ENCODE measurements around the gene SLC12A3.

The SLC12A3 gene

GRCh38 chr16:56841233-56841632, 23.8 kb upstream of the SLC12A3 start:
- Histone ChIP-seq H3K27me3 (ENCODE audit: insufficient read depth, low read length, poor library complexity, severe bottlenecking) (no peaks in the 10 kb centered on the region), H3K79me2 (ENCODE audit: insufficient read depth, low read length) (no peaks in the 10 kb centered on the region), H3K36me3 (ENCODE audit: insufficient read depth, low read length) (peaks cover 78% of the 10 kb centered on the region), H3K4me2 (ENCODE audit: low read depth, low read length, poor library complexity, severe bottlenecking) (no peak overlapping the region), H3K4me1 (ENCODE audit: insufficient read depth, low read length, poor library complexity, severe bottlenecking) (no peaks in the 10 kb centered on the region), H3K9ac (ENCODE audit: low read depth, low read length, poor library complexity, severe bottlenecking) (no peak overlapping the region), H3K9me3 (ENCODE audit: insufficient read depth, low read depth, low read length) (no peaks in the 10 kb centered on the region), H3K9me2 (replicated peaks; ENCODE audit: low read depth, low read length) (no peaks in the 10 kb centered on the region), H3K4me3 (ENCODE audit: low read length, poor library complexity, severe bottlenecking) (no peak overlapping the region), H2AFZ (ENCODE audit: low read length) (no peak overlapping the region), H3F3A (ENCODE audit: low read depth) (no peaks in the 10 kb centered on the region), H4K20me1 (ENCODE audit: insufficient read depth, low read length, poor library complexity, severe bottlenecking) (no peaks in the 10 kb centered on the region)
- TF ChIP-seq EZH2phosphoT487 (IDR thresholded peaks at IDR 0.05; ENCODE audit: borderline replicate concordance) (no peak), CTCF (conservative IDR thresholded peaks at IDR 0.05; ENCODE audit: low read length) (no peak)

GRCh38 chr16:56841659-56842058, 23.3 kb upstream of the SLC12A3 start:
- TF ChIP-seq CTCF (conservative IDR thresholded peaks at IDR 0.05; ENCODE audit: low read length) (no peak), EZH2phosphoT487 (IDR thresholded peaks at IDR 0.05; ENCODE audit: borderline replicate concordance) (no peak)
- Histone ChIP-seq H3K9me3 (ENCODE audit: insufficient read depth, low read depth, low read length) (no peaks in the 10 kb centered on the region), H3K4me1 (ENCODE audit: insufficient read depth, low read length, poor library complexity, severe bottlenecking) (no peaks in the 10 kb centered on the region), H4K20me1 (ENCODE audit: insufficient read depth, low read length, poor library complexity, severe bottlenecking) (no peaks in the 10 kb centered on the region), H3K4me3 (ENCODE audit: low read length, poor library complexity, severe bottlenecking) (no peak overlapping the region), H3K36me3 (ENCODE audit: insufficient read depth, low read length) (peaks cover 74% of the 10 kb centered on the region), H3F3A (ENCODE audit: low read depth) (no peaks in the 10 kb centered on the region), H2AFZ (ENCODE audit: low read length) (no peak overlapping the region), H3K9me2 (replicated peaks; ENCODE audit: low read depth, low read length) (no peaks in the 10 kb centered on the region), H3K9ac (ENCODE audit: low read depth, low read length, poor library complexity, severe bottlenecking) (no peak overlapping the region), H3K27me3 (ENCODE audit: insufficient read depth, low read length, poor library complexity, severe bottlenecking) (no peaks in the 10 kb centered on the region), H3K4me2 (ENCODE audit: low read depth, low read length, poor library complexity, severe bottlenecking) (no peak overlapping the region), H3K79me2 (ENCODE audit: insufficient read depth, low read length) (no peaks in the 10 kb centered on the region)

GRCh38 chr16:56842133-56842532, 22.9 kb upstream of the SLC12A3 start:
- H3K4me3 ChIP-seq (ENCODE audit: low read length, poor library complexity, severe bottlenecking), result no peak overlapping the region
- no peaks in the 10 kb centered on the region for H3K9me2 ChIP-seq (replicated peaks; ENCODE audit: low read depth, low read length)
- H3K9ac ChIP-seq (ENCODE audit: low read depth, low read length, poor library complexity, severe bottlenecking), result no peak overlapping the region
- H2AFZ ChIP-seq (ENCODE audit: low read length), result no peak overlapping the region
- no peaks in the 10 kb centered on the region for H3K9me3 ChIP-seq (ENCODE audit: insufficient read depth, low read depth, low read length)
- no peaks in the 10 kb centered on the region for H3F3A ChIP-seq (ENCODE audit: low read depth)
- H3K79me2 ChIP-seq (ENCODE audit: insufficient read depth, low read length), result no peaks in the 10 kb centered on the region
- H3K36me3 ChIP-seq (ENCODE audit: insufficient read depth, low read length), result peaks cover 69% of the 10 kb centered on the region
- no peaks in the 10 kb centered on the region for H4K20me1 ChIP-seq (ENCODE audit: insufficient read depth, low read length, poor library complexity, severe bottlenecking)
- no peak for TF ChIP-seq EZH2phosphoT487 (IDR thresholded peaks at IDR 0.05; ENCODE audit: borderline replicate concordance)
- H3K4me1 ChIP-seq (ENCODE audit: insufficient read depth, low read length, poor library complexity, severe bottlenecking), result no peaks in the 10 kb centered on the region
- no peaks in the 10 kb centered on the region for H3K27me3 ChIP-seq (ENCODE audit: insufficient read depth, low read length, poor library complexity, severe bottlenecking)
- H3K4me2 ChIP-seq (ENCODE audit: low read depth, low read length, poor library complexity, severe bottlenecking), result no peak overlapping the region

GRCh38 chr16:56844056-56844455, 21.0 kb upstream of the SLC12A3 start:
- no peak overlapping the region for H3K4me3 ChIP-seq (ENCODE audit: low read length, poor library complexity, severe bottlenecking)
- H3K36me3 ChIP-seq (ENCODE audit: insufficient read depth, low read length), result peaks cover 50% of the 10 kb centered on the region; the same call in 1 of the 2 replicates
- no peaks in the 10 kb centered on the region for H3K9me3 ChIP-seq (ENCODE audit: insufficient read depth, low read depth, low read length)
- H3K27me3 ChIP-seq (ENCODE audit: insufficient read depth, low read length, poor library complexity, severe bottlenecking), result no peaks in the 10 kb centered on the region
- H3K79me2 ChIP-seq (ENCODE audit: insufficient read depth, low read length), result no peaks in the 10 kb centered on the region
- H3K9ac ChIP-seq (ENCODE audit: low read depth, low read length, poor library complexity, severe bottlenecking), result no peak overlapping the region
- no peak for TF ChIP-seq EZH2phosphoT487 (IDR thresholded peaks at IDR 0.05; ENCODE audit: borderline replicate concordance)
- TF ChIP-seq CTCF (conservative IDR thresholded peaks at IDR 0.05; ENCODE audit: low read length), result no peak
- peaks cover 19% of the 10 kb centered on the region for H3K4me1 ChIP-seq (ENCODE audit: insufficient read depth, low read length, poor library complexity, severe bottlenecking)
- H3K4me2 ChIP-seq (ENCODE audit: low read depth, low read length, poor library complexity, severe bottlenecking), result no peak overlapping the region
- no peaks in the 10 kb centered on the region for H3K9me2 ChIP-seq (replicated peaks; ENCODE audit: low read depth, low read length)
- no peak overlapping the region for H2AFZ ChIP-seq (ENCODE audit: low read length)
- H3F3A ChIP-seq (ENCODE audit: low read depth), result no peaks in the 10 kb centered on the region
- no peaks in the 10 kb centered on the region for H4K20me1 ChIP-seq (ENCODE audit: insufficient read depth, low read length, poor library complexity, severe bottlenecking)
